Endothelial cell of umbilical vein (primary cell): ENCODE data around the gene KRT33B.

Experiments
- MAX ChIP-seq: IDR thresholded peaks from 2 replicates; pipeline ENCODE4 v1.6.1; 2011; ENCODE audit not compliant: insufficient read depth, insufficient read length
- POLR2A ChIP-seq: IDR thresholded peaks from 2 replicates; pipeline ENCODE4 v1.6.1; 2012; ENCODE audit warnings: low read depth, mild to moderate bottlenecking, control low read depth, low read length
- POLR2AphosphoS5 ChIP-seq: IDR thresholded peaks from 2 replicates; pipeline ENCODE4 v1.6.1; 2012; ENCODE audit warnings: low read depth, mild to moderate bottlenecking, control low read depth, low read length, moderate library complexity; ENCODE audit not compliant: insufficient read depth
- TF ChIP-seq, protein P1 (sequence below), 2 donors: IDR thresholded peaks; 1 replicate in 1 of 2; 2 replicates in 1 of 2; pipeline ENCODE4 v1.5.1; 2011; ENCODE audit warnings: low read length in 2 of 2, mild to moderate bottlenecking in 2 of 2, moderate library complexity in 2 of 2, control low read depth in 1 of 2, inconsistent platforms in 1 of 2, low read depth in 1 of 2; ENCODE audit not compliant: insufficient read depth in 1 of 2; ENCODE audit errors: extremely low read depth in 1 of 2

DNA sequence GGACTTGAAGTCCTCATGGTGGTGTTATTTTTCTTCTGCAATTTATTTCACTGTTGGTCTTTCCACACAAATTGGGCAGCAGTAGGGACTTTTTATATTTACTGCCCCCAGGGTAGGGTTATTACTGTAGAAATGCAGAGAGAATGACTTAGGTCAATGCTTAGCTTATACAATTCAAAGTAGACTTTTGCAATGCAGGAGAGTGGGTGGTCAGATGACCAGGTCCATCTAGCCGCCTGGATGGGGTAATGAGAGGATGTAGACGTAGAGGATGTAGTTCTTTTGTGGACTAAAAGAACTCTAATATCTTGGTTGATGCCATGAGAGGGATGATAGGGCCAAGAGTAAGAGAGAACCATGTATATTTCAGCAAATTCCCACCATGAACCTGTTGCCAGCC is 51.4 kb downstream of the KRT33B start:
- TF ChIP-seq, protein P1, sequence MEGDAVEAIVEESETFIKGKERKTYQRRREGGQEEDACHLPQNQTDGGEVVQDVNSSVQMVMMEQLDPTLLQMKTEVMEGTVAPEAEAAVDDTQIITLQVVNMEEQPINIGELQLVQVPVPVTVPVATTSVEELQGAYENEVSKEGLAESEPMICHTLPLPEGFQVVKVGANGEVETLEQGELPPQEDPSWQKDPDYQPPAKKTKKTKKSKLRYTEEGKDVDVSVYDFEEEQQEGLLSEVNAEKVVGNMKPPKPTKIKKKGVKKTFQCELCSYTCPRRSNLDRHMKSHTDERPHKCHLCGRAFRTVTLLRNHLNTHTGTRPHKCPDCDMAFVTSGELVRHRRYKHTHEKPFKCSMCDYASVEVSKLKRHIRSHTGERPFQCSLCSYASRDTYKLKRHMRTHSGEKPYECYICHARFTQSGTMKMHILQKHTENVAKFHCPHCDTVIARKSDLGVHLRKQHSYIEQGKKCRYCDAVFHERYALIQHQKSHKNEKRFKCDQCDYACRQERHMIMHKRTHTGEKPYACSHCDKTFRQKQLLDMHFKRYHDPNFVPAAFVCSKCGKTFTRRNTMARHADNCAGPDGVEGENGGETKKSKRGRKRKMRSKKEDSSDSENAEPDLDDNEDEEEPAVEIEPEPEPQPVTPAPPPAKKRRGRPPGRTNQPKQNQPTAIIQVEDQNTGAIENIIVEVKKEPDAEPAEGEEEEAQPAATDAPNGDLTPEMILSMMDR (IDR thresholded peaks at IDR 0.05; ENCODE audit: extremely low read depth in 1 of 2, insufficient read depth in 1 of 2, low read depth in 1 of 2, low read length in 2 of 2), result no peak
- TF ChIP-seq POLR2A (no peak), MAX (no peak), POLR2AphosphoS5 (no peak)
